Body of pancreas (tissue), 4 donors: ENCODE results near the gene CLMN. TPM values are rescaled to one million over a fixed set of nuclear protein-coding genes. Genes with fewer than 3 reads are reported as not detected.
A peak's percentile ranks its signal among the peaks of the same experiment; 100 is the strongest.

Source experiments
- ATAC-seq: fragments of 150-250 bp; one replicate; pipeline ENCODE4 v1.9.1; 2016
- DNase-seq, 4 donors: peaks; one replicate each; pipeline ENCODE4 v3.0.0-alpha.2; 2019
- H3K27ac ChIP-seq, 4 donors: fragments of 200-600 bp; sonication (generic); 1 replicate in 3 of 4; 2 replicates in 1 of 4; pipeline versions ENCODE4 v1.5.1 to v1.6.1; 2016 to 2019; ENCODE audit warnings: mild to moderate bottlenecking in 1 of 4, mixed read lengths in 1 of 4, moderate library complexity in 1 of 4
- H3K27me3 ChIP-seq, 2 donors: fragments of 200-600 bp; sonication (generic); one replicate each; pipeline ENCODE4 v1.6.0; 2016; ENCODE audit warnings: mild to moderate bottlenecking in 1 of 2
- H3K36me3 ChIP-seq, 2 donors: fragments of 200-600 bp; sonication (generic); replicated peaks in 1 of 2; 2 replicates each; pipeline ENCODE4 v1.5.1; 2016; ENCODE audit warnings: low read depth in 2 of 2; ENCODE audit not compliant: insufficient read depth in 1 of 2
- H3K4me1 ChIP-seq: fragments of 200-600 bp; sonication (generic); one replicate; pipeline ENCODE4 v1.6.0; 2016
- H3K4me3 ChIP-seq, 2 donors: fragments of 200-600 bp; sonication (generic); 1 replicate in 1 of 2; 2 replicates in 1 of 2; pipeline ENCODE4 v1.5.1; 2016 to 2019
- H3K9me3 ChIP-seq, 3 donors: fragments of 200-600 bp; sonication (generic); 1 replicate in 2 of 3; 2 replicates in 1 of 3; pipeline ENCODE4 v1.5.1; 2016
- POLR2A ChIP-seq, 3 donors: fragments of 450-650 bp; IDR thresholded peaks; one replicate each; pipeline ENCODE4 v1.6.1; 2016; ENCODE audit warnings: antibody characterized with exemption in 3 of 3, mild to moderate bottlenecking in 2 of 3
- WGBS, 2 donors: methylation state at CpG; one replicate each; pipeline ENCODE4 v1.1.5; 2017; 5-methylcytosine and 5-hydroxymethylcytosine counted together
- intact Hi-C: fragments of 100-400 bp; cut with DNase I; formaldehyde crosslinking; loops from one replicate; pipeline ENCODE4 v1.15.1; 2023
- total RNA-seq, 2 donors: library from RNA; depleted of rRNA; stranded (reverse); fragments of >200 nt; gene quantifications; one replicate each; pipeline ENCODE4 v1.1.0, GENCODE V29; 2016
- TF ChIP-seq, protein P1 (sequence below), 7 experiments: fragments of 450-650 bp in 4 of 7; fragments of 200-600 bp in 3 of 7; sonication (generic) in 3 of 7; IDR thresholded peaks; one replicate each; pipeline ENCODE4 v1.5.1; 2016 to 2019; ENCODE audit warnings: antibody characterized with exemption in 7 of 7

The CLMN gene, protein sequence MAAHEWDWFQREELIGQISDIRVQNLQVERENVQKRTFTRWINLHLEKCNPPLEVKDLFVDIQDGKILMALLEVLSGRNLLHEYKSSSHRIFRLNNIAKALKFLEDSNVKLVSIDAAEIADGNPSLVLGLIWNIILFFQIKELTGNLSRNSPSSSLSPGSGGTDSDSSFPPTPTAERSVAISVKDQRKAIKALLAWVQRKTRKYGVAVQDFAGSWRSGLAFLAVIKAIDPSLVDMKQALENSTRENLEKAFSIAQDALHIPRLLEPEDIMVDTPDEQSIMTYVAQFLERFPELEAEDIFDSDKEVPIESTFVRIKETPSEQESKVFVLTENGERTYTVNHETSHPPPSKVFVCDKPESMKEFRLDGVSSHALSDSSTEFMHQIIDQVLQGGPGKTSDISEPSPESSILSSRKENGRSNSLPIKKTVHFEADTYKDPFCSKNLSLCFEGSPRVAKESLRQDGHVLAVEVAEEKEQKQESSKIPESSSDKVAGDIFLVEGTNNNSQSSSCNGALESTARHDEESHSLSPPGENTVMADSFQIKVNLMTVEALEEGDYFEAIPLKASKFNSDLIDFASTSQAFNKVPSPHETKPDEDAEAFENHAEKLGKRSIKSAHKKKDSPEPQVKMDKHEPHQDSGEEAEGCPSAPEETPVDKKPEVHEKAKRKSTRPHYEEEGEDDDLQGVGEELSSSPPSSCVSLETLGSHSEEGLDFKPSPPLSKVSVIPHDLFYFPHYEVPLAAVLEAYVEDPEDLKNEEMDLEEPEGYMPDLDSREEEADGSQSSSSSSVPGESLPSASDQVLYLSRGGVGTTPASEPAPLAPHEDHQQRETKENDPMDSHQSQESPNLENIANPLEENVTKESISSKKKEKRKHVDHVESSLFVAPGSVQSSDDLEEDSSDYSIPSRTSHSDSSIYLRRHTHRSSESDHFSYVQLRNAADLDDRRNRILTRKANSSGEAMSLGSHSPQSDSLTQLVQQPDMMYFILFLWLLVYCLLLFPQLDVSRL
- total RNA-seq = 10 to 100 TPM; 53.7 to 54.7 TPM

DNA sequence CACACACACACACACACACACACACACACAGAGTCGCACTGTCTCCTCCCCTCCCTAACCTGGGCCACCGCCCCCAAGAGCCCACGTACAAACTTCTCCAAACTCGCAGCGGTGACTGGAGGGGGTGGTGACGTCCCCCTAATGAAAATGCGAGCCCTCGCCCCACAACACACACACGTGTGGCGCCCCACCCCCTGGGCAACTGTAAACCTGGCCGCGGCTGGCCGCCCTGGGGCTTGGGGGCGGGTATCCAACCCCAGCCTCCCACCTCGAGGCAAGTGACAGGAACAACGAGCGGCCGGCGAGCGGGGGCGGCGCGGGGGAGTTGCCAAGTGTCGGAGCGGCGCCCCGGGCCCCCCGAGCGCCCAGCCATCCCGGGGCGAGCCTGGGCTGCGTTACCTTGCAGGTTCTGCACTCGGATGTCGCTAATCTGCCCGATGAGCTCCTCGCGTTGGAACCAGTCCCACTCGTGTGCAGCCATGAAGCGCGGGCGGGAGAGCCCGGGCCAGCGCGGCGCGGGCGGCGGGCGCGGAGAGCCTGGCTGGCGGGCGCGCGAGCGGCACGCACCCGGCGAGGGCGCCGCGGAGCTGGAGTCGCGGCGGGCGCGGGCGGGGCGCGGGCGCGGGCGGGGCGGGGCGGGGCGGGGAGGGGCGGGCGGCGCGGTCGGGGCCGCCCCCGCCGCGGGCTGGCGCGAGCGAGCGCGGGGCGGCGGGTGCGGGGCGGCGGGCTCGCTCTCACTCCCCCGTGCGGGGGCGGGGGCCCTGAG is at the start of gene CLMN:
TSS of gene CLMN (minus strand) at position 597 of the 766 bp plus-strand sequence. CDS start at position 481, 116 bp downstream.
- 0 to 1% methylated on average over 5 to 52 of the region's 98 CpGs for WGBS, 2 donors
- intact Hi-C loops = no loop called here
- H3K4me3 ChIP-seq = peak within 1 kb of the TSS; percentile 26 to 86
- H3K27me3 ChIP-seq = no peaks in the 10 kb centered on the region
- DNase-seq = peak; percentile 67 to 74 (median 69)
- peak; percentile 79 for ATAC-seq
- peaks cover 68% of the 10 kb centered on the region for H3K4me1 ChIP-seq
- TF ChIP-seq, protein P1, sequence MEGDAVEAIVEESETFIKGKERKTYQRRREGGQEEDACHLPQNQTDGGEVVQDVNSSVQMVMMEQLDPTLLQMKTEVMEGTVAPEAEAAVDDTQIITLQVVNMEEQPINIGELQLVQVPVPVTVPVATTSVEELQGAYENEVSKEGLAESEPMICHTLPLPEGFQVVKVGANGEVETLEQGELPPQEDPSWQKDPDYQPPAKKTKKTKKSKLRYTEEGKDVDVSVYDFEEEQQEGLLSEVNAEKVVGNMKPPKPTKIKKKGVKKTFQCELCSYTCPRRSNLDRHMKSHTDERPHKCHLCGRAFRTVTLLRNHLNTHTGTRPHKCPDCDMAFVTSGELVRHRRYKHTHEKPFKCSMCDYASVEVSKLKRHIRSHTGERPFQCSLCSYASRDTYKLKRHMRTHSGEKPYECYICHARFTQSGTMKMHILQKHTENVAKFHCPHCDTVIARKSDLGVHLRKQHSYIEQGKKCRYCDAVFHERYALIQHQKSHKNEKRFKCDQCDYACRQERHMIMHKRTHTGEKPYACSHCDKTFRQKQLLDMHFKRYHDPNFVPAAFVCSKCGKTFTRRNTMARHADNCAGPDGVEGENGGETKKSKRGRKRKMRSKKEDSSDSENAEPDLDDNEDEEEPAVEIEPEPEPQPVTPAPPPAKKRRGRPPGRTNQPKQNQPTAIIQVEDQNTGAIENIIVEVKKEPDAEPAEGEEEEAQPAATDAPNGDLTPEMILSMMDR (IDR thresholded peaks at IDR 0.05) = peak in 1 of 7 experiments; percentile 17
- TF ChIP-seq POLR2A (IDR thresholded peaks at IDR 0.05) = peak; percentile 45 to 63 (median 59)
- H3K36me3 ChIP-seq = no peaks in the 10 kb centered on the region
- H3K9me3 ChIP-seq = no peaks in the 10 kb centered on the region
- peak within 1 kb of the TSS; percentile 86 to 96 (median 90) for H3K27ac ChIP-seq

DNA sequence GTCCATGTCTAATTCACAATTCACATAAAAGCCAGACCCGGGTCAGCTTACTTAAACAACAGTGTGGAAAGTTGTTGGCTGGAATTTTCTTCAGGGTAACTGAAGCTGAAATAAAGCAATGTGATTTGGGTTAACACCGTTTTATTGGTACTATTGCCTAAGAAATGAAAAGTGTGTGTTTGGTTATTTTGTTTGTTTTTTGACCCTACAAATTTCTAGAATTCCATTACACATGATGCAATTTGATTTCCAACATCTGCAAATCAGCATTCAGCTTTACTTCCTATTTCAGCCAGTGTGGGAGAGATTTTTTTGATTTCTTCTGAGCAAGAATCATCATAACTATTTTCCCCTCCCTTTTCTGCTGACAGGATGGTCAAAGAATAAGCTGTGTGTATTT is 45.7 kb upstream of the CLMN start:
- H3K27ac ChIP-seq = peak overlapping the region in 2 of 4 donors; percentile 12 to 48
- peak; percentile 49 for ATAC-seq
- intact Hi-C loops = no loop called here
- TF ChIP-seq, protein P1 (IDR thresholded peaks at IDR 0.05) = no peak
- no peak for TF ChIP-seq POLR2A (IDR thresholded peaks at IDR 0.05)
- H3K36me3 ChIP-seq = no peaks in the 10 kb centered on the region
- 40 to 50% methylated on average over 2 of the region's 2 CpGs for WGBS, 2 donors
- peaks cover 16% of the 10 kb centered on the region for H3K4me1 ChIP-seq
- no peaks in the 10 kb centered on the region for H3K27me3 ChIP-seq
- no peak for DNase-seq
- H3K9me3 ChIP-seq = no peaks in the 10 kb centered on the region
- H3K4me3 ChIP-seq = no peak overlapping the region

DNA sequence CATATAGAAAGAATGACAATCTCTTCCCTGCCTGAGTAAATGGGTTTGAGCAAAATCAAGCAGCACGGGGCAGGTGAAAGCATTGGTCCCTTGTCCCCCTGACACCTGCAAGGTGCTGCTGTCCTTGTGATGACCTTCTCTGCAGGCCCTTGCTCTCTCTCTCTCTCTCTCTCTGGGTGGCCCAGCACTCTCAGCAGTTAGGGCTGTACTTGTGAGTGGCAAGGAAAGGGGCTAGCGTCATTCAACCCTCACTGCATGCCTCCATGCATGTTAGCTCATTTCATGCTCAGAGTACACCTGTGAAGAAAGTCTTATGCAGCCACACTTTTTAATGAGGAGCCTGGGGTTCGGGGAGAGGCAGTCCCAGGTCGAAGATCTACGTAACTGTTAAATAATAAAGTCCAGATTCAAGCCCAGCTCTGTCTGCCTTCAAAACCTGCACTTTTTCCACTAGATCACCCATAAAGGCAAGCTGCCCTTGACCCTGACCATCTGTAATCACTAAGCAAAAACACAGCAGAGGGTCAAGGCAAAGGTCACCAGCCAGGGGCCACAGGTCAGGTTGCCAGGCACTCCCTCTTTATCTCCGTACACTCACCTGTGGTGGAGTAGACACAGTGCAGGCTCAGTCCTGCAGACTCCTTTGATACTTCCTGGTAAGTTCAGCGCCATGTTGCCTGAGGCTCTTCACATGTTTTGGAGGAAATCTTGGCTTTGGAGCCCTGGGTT is 44.9 kb upstream of the CLMN start:
- DNase-seq (no peak), ATAC-seq (no peak)
- no peak for TF ChIP-seq POLR2A (IDR thresholded peaks at IDR 0.05)
- TF ChIP-seq, protein P1 (IDR thresholded peaks at IDR 0.05) = no peak
- Histone ChIP-seq H3K4me3 (no peak overlapping the region), H3K27me3 (no peaks in the 10 kb centered on the region), H3K27ac (peak overlapping the region in 2 of 4 donors; percentile 12 to 48), H3K36me3 (no peaks in the 10 kb centered on the region), H3K4me1 (peaks cover 22% of the 10 kb centered on the region), H3K9me3 (no peaks in the 10 kb centered on the region)
- intact Hi-C loops = no loop called here
- 78 to 92% methylated on average over 6 to 7 of the region's 7 CpGs for WGBS, 2 donors

DNA sequence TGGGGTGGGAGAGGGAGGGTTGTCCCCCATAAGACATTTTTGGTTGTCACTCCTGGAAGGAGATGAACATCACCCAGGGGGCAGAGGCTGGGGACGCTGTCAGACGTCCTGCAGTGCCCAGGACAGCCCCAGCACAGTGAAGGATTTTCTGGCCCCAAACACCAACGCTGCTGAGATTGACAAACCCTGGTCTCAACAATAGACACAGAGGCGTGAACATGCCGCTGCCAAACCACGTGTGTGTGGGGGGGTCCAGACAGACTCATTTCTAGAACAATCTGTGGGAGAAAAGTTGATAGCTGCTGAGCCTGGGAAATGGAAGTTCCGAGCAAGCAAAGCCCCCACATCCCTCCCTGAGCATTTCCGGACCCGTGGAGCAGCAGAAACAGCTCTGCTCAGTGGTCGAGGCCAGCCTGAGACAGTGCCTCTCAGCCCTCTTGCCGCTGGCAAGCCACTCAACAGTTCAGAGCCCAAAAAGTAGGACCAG is 43.8 kb upstream of the CLMN start:
- no peak for DNase-seq
- H3K36me3 ChIP-seq = no peaks in the 10 kb centered on the region
- intact Hi-C loops = no loop called here
- WGBS, 2 donors = 74 to 93% methylated on average over 2 to 11 of the region's 11 CpGs
- no peak overlapping the region for H3K4me3 ChIP-seq
- H3K9me3 ChIP-seq = no peaks in the 10 kb centered on the region
- ATAC-seq = no peak
- peaks cover 22% of the 10 kb centered on the region for H3K4me1 ChIP-seq
- no peaks in the 10 kb centered on the region for H3K27me3 ChIP-seq
- no peak for TF ChIP-seq POLR2A (IDR thresholded peaks at IDR 0.05)
- TF ChIP-seq, protein P1 (IDR thresholded peaks at IDR 0.05) = no peak
- H3K27ac ChIP-seq = no peak overlapping the region
